Gastroesophageal sphincter (tissue), 3 donors: Measurements from ENCODE around the gene KCNIP4.

Experiments
- POLR2AphosphoS5 ChIP-seq: sonication (generic); formaldehyde crosslinking; IDR thresholded peaks from one replicate; pipeline ENCODE4 v1.6.1; 2017; ENCODE audit warnings: antibody characterized with exemption
- TF ChIP-seq, protein P1 (sequence below), 4 experiments: fragments of 200-600 bp in 2 of 4; fragments of 450-650 bp in 2 of 4; sonication (generic) in 1 of 4; IDR thresholded peaks; one replicate each; pipeline ENCODE4 v1.5.1; 2017 to 2019; ENCODE audit warnings: antibody characterized with exemption in 4 of 4, mild to moderate bottlenecking in 2 of 4, moderate library complexity in 2 of 4

DNA sequence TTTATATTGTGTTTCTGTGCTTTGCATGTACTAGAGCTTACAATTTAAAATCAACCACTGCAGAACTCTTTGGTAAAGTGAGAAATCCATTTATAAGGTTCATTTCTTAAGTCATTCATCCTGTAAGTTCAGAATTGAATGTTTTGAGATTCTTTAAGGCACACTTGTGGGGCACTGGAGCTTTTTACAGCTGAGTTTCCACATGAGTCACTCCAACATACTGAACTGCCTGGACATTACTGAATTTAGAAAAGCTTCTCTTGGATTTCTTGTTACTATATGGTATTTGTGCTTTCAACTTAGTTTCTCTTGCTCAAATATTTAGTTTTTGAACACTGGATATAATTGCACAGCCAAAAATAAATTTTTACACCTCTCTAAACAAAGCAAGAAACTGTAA is 1022.0 kb downstream of the KCNIP4 start:
- no peak for TF ChIP-seq POLR2AphosphoS5
- TF ChIP-seq, protein P1, sequence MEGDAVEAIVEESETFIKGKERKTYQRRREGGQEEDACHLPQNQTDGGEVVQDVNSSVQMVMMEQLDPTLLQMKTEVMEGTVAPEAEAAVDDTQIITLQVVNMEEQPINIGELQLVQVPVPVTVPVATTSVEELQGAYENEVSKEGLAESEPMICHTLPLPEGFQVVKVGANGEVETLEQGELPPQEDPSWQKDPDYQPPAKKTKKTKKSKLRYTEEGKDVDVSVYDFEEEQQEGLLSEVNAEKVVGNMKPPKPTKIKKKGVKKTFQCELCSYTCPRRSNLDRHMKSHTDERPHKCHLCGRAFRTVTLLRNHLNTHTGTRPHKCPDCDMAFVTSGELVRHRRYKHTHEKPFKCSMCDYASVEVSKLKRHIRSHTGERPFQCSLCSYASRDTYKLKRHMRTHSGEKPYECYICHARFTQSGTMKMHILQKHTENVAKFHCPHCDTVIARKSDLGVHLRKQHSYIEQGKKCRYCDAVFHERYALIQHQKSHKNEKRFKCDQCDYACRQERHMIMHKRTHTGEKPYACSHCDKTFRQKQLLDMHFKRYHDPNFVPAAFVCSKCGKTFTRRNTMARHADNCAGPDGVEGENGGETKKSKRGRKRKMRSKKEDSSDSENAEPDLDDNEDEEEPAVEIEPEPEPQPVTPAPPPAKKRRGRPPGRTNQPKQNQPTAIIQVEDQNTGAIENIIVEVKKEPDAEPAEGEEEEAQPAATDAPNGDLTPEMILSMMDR (IDR thresholded peaks at IDR 0.05) = no peak
